Hippocampal formation (tissue), 2 donors: ENCODE results near the gene LRRC26.
"Not testable (repeated sequence)": the region's sequence is repeated elsewhere in the genome, so short reads cannot be mapped to it uniquely, and the experiment has no call there.

Source experiments
- DNase-seq, 2 donors: peaks; one replicate each; lab custom pipeline; 2025; lab: John Stamatoyannopoulos, UW

LRRC26 gene

GRCh38 chr9:137136881-137137607, 32.8 kb downstream of the LRRC26 start:
- no peak for DNase-seq

GRCh38 chr9:137136261-137136880, 33.5 kb downstream of the LRRC26 start:
- no peak for DNase-seq

- not testable (repeated sequence) for DNase-seq
Observed at GRCh38 chr9:137135154-137135553, 34.7 kb downstream of the LRRC26 start.

DNA sequence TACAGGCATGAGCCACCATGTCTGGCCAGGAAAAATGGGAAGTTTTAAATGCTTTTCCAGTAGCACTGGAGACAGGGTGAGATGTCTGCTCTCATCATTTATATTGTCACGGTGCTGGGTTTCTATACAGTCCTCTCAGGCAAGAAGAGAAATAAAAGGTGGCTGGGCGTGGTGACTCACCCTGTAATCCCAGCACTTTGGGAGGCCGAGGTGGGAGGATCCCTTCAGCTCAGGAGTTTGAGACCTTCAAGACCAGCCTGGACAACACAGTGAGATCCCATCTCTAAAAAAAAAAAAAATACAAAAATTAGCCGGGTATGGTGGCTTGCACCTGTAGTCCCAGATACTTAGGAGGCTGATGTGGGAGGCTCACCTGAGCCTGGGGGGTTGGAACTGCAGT, 35.7 kb downstream of the LRRC26 start:
- DNase-seq = no peak

DNA sequence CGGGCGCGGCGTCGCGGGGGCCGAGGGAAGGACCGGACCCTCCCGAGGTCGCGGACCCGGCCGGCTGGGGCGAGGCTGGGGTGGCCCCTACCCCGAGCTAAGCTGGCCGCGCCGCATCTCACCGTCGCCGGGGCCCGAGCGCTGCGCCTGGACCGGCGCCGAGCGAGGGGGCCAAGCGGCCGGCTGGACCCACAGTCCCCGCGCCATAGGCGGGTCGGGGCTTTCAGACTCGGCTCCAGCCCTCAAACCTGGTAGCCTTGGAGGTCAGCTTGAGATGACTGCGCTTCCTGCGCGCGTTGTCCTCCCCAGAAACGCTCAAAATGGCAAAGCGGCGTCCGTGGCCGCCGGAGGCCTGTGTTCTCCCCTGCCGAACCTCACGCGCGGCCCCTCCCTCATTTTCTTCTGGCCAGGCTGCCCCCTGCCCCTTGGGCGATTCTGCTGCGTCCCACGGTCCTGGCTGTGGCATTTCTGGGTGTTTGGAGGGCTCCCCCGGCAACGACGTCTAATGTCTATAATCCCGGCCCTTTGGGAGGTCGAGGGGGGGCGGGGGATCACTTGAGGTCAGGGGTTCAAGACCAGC, 39.6 kb downstream of the LRRC26 start:
- DNase-seq = no peak

DNA sequence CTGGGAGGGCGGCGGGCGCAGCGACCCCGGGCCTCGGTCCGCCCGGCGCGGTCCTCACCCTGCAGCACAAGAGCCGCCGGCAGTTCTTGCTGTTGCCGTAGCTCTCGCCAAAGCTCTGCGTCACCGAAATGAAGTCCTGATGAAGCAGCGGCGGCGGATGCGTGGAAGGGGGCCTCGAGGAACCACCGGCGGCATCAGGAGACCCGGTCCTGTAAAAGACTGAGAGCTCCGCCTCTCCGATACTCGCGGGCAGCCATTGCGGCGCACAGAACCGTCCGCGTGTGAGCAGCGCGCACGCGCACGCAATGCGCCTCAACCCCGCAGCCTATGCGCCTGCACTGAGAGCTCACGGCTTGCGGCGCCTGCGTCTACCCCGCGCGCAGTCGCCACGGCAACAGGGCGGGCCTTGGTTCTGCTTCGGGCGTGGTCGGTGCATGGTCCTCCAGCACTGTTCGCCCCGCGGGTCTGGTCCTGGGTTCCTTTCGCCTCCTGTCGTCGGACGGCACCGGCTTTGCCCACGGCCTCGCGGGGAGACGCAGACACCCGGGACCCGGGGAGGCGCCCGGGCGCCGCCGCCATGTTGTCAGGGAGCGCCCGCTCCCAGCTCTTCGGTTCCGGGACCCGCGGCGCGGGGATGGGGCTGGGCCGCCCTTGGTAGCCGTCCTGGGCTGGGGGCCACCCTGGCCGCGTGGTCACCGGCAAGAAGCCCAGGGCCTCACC, 40.2 kb downstream of the LRRC26 start:
- peak; percentile 71 to 81 for DNase-seq

DNA sequence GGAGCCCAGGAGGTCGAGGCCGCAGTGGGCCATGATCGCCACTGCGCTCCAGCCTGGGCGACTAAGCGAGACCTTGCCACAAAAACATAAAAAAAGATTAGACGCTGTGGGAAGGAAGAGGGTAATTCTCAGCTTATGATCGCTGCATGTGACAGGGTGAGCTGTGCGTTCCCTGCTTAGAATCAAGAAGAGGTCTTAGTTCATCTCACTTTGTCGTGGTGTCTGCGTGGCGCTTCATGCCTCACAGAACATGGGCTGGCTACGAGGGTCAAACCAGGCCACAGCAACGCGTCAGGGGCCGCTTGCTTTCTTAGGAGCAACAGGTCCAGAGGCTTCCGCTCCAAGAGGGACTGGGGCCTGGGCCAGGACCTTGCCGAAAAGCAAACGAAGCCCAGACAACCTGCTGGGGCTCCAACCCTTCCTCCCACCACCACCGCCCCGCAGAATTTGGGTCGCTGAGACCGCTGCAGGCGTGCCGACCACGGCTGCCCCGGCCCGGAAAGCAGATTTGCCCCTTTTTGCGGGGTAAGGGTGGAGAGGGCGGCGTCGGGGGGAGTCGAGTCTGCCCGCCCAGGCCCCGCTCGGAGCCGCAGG, 40.9 kb downstream of the LRRC26 start:
- no peak for DNase-seq

DNA sequence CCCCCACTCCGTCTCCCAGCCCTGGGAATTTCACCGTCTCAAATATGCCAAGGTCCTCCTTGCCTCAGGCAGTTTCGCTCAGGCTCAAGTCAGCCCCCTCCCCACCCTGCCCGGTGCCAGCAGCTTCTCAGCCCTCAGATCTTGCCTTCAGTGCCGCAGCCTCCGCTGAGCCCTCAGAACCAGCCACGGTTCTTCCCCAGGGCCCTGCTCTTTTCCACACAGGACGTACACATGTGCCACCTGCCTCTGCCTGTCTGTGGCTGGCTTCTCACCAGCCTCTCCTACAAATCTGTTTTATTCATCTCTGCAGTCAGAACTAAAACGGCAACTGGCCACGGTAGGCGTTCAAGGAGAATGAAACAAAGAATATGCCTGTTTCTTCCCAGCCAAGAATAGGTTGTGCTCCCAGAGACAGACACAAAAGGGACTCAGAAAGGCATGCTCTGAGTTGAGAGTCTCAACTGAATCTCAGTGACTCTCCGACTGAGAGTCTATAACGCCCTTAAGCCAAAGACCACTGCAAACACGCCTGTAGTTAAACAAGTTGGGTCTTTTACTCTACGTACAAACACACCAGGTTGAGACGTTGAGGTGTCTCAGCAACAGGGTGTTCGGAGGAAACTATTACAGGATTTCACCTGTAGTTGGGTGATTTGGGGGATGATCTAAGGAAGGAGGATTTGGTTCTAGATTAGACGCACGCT, 41.5 kb downstream of the LRRC26 start:
- DNase-seq = no peak

- no peak for DNase-seq
Observed at GRCh38 chr9:137127301-137128157, 42.3 kb downstream of the LRRC26 start.

GRCh38 chr9:137126786-137127185, 43.1 kb downstream of the LRRC26 start:
- no peak for DNase-seq

GRCh38 chr9:137123952-137124462, 45.8 kb downstream of the LRRC26 start:
- not testable (repeated sequence) for DNase-seq

DNA sequence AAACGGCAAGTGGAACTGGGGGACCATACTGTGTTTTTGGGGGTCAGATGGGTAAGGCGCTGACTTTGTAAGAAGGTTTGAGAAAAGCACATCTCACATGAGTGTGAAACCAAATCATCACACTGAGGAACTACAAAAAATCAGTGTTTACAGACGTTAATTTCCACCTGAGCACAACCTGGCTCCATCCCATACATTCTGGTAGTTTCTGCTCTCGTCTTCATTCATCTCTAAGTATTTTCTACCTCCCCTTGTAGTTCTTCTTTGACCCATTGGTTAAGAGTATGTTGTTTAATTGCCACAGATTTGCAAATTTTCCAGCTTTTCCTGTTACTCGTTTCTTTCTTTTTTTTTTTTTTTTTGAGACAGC, 46.4 kb downstream of the LRRC26 start:
- no peak for DNase-seq

DNA sequence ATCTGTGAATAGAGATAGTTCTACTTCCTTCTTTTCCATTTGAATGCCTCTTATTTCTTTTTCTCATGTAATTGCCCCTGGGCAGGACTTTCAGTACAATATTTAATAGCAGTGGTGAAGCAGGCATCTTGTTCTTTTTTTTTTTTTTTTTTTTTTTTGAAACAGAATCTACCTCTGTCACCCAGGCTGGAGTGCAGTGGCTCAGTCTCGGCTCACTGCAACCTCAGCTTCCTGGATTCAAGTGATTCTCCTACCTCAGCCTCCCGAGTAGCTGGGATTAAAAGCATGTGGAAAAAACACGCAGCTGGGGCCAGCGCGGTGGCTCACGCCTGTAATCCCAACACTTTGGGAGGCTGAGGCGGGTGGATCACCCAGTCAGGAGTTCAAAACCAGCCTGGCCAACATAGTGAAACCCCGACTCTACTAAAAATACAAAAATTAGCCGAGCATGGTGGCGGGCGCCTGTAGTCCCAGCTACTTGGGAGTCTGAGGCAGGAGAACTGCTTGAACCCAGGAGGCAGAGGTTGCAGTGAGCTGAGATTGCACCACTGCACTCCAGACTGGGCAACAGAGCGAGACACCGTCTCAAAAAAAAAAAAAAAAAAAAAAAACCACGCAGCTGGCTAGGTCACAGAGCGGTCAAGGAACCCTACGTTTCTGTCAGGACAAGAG, 46.9 kb downstream of the LRRC26 start:
- not testable (repeated sequence) for DNase-seq

- not testable (repeated sequence) for DNase-seq
Observed at GRCh38 chr9:137121927-137122795, 47.7 kb downstream of the LRRC26 start.
